HL-60/S4 treated with retinoic acid at 250 ng/mL for 4 days and 3 days (cell line): ENCODE results near the gene IL31RA.
"Not testable (repeated sequence)": the region's sequence is repeated elsewhere in the genome, so short reads cannot be mapped to it uniquely, and the experiment has no call there.

Experiments
- in situ Hi-C: fragments of 300-500 bp; cut with MboI; formaldehyde crosslinking; loops from 2 replicates; pipeline ENCODE4 v1.7.0; 2022; ENCODE audit warnings: low sequenced_read_pairs

The IL31RA gene

GRCh38 chr5:55850839-55851674, at the start of gene IL31RA:
IL31RA (plus strand) TSS chr5:55851357; CDS start chr5:55851571, 214 bp downstream.
- in situ Hi-C loops: no loop called here

GRCh38 chr5:55808814-55809213, 42.3 kb upstream of the IL31RA start:
- in situ Hi-C loops: not testable (repeated sequence)

DNA sequence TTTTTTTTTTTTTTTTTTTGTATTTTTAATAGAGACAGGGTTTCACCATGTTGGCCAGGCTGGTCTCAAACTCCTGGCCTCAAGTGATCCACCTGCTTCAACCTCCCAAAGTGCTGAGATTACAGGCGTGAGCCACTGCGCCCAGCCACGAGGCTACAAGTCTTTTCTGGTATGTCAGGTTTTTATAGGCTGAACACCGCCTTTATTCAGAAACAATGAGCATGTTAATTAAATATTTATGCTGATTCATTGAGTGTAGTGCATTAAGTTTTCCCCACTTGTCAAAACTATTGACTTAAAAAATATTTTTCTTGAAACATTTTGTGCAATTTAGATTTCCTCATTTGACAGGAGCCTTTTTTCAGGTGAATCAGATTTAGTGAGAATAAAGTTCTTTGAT, 35.2 kb upstream of the IL31RA start:
- in situ Hi-C loops: not testable (repeated sequence)

DNA sequence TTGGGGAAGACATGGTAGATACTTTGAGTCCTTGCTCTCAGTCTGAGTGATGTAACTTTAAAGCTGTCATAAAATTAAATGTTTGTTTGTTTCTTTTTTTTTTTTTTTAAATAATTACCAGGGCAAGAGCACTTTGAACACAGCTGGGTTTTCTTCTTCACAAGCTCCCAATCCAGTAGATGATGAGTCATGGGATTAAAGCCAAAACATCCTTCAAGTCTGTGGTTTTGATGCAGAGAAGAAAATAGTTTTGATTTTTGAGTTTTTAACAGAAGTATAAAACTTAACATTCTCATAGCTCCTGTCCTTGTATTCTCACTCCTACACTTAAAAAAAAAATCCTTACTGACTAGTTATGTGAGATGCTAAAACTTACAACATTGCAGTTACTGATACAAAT, 34.8 kb upstream of the IL31RA start:
- in situ Hi-C loops: no loop called here

DNA sequence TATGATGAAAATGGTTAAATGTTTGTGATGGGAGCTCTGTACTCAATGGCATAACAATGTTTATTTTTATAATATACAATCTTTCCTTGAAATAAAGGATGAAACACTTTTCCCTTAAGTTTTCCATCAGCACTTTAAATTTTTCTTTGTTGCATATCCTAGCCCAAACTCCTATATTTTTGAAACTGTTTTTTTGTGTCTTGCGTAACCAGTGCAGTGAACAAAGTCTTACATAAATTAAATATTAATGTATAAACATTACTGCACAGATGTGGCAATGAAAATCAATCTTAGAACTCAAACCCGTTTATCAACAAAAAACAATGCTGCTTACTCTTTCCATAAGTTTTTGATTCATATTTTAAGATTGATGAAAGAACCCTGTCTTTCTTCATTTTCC, 34.1 kb upstream of the IL31RA start:
- in situ Hi-C loops: no loop called here

DNA sequence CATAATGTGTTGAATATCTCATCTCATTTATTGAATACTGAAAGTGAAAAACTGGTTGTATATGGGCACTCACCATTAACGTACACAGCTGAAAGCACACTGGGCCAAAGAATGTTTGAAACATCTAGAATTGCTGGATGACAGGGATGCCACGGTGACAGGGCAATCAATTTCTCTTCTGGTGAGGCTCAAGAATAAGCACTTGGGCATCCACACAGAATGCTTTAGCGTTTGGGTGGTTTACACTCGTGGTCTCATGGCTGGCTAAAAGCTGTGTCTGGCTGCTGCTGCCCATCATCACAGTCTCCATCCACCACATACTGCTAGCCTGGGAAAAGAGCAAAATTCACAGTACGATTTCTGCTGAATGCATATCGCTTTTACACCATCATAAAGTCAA, 30.7 kb upstream of the IL31RA start:
- in situ Hi-C loops: no loop called here

- in situ Hi-C loops: no loop called here
Measured at GRCh38 chr5:55821731-55822512, 29.2 kb upstream of the IL31RA start.

GRCh38 chr5:55823151-55823796, 27.9 kb upstream of the IL31RA start:
- in situ Hi-C loops: no loop called here

- in situ Hi-C loops: no loop called here
Measured at GRCh38 chr5:55829956-55830355, 21.2 kb upstream of the IL31RA start.

GRCh38 chr5:55832446-55832845, 18.7 kb upstream of the IL31RA start:
- in situ Hi-C loops: no loop called here

GRCh38 chr5:55836191-55836590, 15.0 kb upstream of the IL31RA start:
- in situ Hi-C loops: no loop called here

DNA sequence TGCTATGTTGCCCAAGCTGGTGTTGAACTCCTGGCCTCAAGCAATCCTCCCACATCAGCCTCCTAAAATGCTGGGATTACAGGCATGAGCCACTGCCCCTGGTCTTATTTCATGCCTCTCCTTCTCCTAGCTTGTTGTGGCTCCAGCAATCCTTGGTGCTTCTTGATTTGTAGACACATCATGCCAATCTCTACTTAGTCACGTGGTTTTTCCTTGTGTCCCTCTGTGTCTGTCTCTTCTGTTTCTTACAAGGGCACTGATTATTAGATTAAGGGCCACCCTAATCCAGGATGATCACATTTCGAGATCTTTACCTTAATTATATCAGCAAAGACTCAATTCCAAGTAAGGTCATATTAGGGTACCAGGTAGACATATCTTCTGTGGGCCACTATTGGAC, 9.2 kb upstream of the IL31RA start:
- in situ Hi-C loops: no loop called here

DNA sequence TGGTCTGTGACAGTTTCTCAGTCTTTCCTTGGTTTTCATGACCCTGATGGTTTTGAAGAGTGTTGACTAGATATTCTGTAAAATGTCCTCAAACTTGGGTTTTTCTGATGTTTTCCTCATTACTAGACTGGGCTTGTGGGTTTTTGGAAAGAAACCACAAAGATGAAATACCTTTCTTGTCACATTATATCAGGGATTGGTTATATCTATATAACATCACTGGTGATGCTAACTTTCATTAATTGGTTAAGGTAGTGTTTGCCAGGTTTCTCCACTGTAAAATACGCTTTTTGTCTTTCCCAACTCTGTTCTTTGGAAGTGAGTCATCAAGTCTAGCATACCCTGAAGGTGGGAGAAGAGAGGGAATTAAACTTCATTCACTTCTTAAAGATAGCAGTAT, 3.3 kb upstream of the IL31RA start:
- in situ Hi-C loops: no loop called here

GRCh38 chr5:55848783-55849182, 2.4 kb upstream of the IL31RA start:
- in situ Hi-C loops: no loop called here

DNA sequence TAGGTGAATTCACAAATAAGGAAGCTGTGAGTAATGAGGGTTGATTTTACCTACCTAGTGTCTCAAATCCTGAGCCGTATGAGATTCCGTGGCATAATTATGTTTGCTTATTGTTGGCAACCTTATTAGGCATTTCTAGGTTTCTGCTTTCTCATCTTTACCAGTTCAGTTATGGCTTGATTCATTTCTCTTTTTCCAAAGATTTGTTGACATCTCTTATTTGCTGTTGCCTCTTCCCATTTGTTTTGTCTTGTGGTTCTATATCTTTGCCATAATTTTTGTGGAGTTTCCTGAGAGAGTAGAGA, 470 bp downstream of the IL31RA start:
- in situ Hi-C loops: no loop called here

- in situ Hi-C loops: no loop called here
Measured at GRCh38 chr5:55852503-55852902, 1.3 kb downstream of the IL31RA start.

GRCh38 chr5:55853041-55853670, 2.0 kb downstream of the IL31RA start:
- in situ Hi-C loops: no loop called here

DNA sequence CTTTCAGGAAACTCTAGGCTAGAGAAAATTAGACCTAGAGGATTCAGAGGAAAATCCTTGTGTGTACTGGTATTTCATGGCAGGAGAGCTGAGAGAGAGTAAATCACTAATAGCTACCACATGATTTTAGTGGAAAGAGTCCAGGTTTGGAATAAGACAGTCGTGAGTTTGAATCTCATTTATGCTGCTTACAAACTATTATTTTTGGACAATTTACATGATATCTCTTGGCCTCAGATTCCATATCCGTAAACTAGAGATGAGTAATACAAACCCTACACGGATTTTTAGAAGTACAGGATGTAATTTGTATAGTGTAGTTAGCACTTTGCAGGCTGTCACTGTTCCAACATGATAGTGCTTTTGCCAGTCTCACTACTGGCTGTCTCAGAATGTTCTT, 2.7 kb downstream of the IL31RA start:
- in situ Hi-C loops: no loop called here

DNA sequence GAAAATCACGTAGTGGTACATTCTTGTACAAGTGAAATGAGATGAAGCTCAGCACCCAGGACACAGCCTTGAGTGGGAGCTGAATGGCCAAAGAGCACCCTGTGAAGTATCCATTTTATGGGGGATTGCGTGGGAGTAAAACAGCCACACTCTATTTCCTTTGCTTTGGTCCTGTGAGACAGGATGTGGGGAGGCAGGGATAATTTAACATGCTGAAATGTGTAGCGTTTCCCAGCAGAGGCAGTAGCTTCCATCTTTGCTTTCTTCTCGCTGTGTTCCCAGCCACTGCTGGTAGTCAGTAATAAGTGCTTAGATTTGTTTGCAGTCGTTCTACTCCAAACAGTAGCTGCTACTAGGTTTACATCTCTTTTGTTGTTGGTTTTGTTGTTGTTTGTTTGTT, 4.4 kb downstream of the IL31RA start:
- in situ Hi-C loops: no loop called here

- in situ Hi-C loops: no loop called here
Measured at GRCh38 chr5:55856516-55857246, 5.5 kb downstream of the IL31RA start.

GRCh38 chr5:55857247-55857640, 6.1 kb downstream of the IL31RA start:
- in situ Hi-C loops: no loop called here
